CD4-positive, alpha-beta T cell treated with Interleukin-12 subunit alpha and Interleukin-12 subunit beta, for 1 hour (primary cell): Measurements from ENCODE around the gene SLC38A4.

Source experiments
- DNase-seq: peaks from one replicate; pipeline ENCODE4 v3.0.0-alpha.2; 2020

Gene SLC38A4

DNA sequence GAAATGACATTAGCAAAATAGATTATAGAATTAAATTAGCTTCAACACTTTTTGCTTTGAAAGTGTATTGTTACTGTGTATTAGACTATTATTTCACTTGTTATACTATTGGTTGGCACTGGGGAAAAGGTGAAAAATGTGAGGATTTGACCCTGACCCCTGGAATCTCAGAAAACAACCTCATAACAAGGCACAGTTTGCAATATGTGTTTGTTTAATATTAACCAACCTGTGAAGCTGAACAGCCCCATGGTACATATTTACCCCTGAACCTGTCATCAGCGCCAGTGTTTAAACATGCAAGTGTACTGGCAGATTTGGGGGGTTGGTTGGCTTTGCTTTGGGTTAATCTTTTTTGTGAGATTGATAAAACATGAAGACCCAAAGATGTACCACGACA lies 11.7 kb downstream of the SLC38A4 start:
- DNase-seq: no peak

GRCh38 chr12:46811185-46811584 lies 14.6 kb downstream of the SLC38A4 start:
- no peak for DNase-seq

- no peak for DNase-seq
Observed at GRCh38 chr12:46808955-46809697, 16.7 kb downstream of the SLC38A4 start.

GRCh38 chr12:46808317-46808716 lies 17.5 kb downstream of the SLC38A4 start:
- DNase-seq: no peak

GRCh38 chr12:46804054-46804453 lies 21.7 kb downstream of the SLC38A4 start:
- no peak for DNase-seq

- DNase-seq: no peak
Observed at GRCh38 chr12:46803517-46803916, 22.3 kb downstream of the SLC38A4 start.

DNA sequence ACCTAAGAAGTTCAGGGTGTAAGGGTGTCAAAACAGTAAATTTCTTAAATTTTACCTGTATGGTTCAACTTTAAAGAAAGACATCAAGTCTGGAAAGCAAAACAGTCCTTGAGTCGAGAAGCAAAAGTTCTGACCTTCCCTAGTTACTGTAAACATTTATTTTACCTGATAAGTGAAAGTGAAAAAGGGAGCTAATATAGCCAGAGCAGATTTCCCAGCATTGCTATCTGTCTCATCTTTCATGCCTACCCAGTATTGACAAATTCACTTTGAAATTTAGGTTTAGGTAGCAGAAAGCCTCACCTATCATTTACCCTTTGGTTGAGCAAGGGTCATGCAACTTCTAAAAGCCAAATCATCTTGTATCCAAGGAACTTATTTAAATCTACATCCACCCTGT lies 24.5 kb downstream of the SLC38A4 start:
- DNase-seq: no peak

GRCh38 chr12:46800160-46800559 lies 25.6 kb downstream of the SLC38A4 start:
- no peak for DNase-seq

DNA sequence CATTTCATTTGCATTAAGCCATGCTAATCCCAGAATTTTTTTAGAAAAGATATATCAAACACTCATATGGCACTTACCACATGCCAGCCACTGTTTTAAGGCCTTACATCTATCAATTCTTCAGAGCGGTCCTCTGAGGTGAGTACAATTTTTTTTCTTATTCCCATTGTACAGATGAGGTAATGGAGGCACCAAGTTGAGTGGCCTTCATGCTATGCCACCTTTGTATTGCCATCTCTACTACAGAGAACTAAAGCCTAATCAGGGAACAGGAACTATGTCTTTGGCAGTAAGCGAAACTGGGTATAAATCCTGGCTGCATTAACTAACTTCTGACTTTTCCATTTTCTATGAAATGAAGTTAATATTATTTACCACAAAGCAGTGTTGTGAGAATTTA lies 27.1 kb downstream of the SLC38A4 start:
- DNase-seq: no peak

DNA sequence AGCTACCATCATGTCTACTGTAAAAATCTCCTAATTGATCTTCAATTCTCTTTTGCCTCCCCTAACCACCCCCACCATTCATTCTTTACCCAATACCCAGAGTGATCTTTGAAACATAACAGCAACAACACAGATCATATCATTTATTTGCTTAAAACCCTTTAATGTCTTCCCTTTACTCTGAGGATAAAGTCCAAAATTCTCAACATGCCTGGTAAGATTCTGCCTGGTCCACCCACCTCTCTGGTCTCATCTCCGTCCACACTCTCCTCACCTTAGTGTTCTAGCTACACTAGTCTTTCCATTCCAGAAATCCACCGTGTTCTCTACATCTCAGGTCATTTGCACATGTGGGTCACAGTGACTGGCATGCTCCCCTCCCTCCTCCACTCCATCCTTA lies 27.7 kb downstream of the SLC38A4 start:
- DNase-seq: no peak

DNA sequence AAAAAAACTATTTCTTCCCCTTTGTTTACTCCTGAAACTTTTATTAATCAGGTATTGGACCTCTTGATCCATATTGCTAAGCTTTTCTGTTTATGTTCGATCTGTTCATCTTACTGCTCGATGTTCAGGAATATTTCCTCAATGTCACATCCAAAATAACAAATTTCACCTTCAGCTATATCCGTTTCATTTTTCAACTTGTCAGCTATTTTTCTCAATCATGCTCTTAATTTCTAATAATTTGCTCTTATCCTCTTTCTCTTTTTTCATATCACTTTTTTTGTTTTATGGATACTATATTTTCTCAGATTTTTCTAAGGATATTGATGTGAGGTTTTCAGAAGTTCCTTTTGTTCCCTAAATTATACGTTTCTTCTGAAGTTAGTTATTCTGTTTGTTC lies 29.8 kb downstream of the SLC38A4 start:
- no peak for DNase-seq

GRCh38 chr12:46794593-46795190 lies 31.1 kb downstream of the SLC38A4 start:
- no peak for DNase-seq

DNA sequence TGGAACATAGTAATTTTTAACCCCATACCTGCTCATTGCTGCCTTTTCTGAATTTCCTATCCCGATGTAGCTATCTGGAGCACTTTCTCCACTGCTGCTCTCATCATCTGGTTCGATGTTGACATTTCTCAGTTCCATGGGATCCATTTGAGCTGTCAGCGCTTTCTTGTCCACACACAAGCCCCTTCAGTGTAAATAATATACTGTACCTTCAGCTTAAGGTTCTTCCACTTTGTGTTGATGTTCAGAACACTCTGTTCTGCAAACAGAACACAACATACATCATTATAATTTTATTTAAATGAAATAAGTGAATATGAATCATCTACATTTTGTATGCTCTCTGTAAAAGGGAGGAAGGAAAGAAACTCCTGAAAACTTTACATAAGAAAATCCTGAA lies 32.9 kb downstream of the SLC38A4 start:
- no peak for DNase-seq

DNA sequence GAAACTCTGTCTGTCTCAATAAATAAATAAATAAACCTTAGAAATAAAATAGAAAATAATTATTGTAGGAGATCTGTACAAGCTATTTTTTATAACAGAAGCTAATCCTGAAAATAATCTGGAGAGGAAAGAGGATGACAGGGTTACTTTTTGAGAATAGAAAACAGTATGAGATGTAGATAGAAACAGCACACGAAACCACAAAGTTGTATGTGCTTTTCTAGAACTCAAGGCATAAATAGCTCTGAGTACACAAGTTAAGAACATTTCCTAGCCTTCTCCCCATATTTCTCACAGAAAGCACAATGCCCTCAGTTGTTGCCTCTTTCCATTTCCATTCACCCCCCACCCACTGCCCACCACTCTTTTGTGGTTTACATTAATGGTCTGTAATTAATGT lies 35.7 kb downstream of the SLC38A4 start:
- no peak for DNase-seq

DNA sequence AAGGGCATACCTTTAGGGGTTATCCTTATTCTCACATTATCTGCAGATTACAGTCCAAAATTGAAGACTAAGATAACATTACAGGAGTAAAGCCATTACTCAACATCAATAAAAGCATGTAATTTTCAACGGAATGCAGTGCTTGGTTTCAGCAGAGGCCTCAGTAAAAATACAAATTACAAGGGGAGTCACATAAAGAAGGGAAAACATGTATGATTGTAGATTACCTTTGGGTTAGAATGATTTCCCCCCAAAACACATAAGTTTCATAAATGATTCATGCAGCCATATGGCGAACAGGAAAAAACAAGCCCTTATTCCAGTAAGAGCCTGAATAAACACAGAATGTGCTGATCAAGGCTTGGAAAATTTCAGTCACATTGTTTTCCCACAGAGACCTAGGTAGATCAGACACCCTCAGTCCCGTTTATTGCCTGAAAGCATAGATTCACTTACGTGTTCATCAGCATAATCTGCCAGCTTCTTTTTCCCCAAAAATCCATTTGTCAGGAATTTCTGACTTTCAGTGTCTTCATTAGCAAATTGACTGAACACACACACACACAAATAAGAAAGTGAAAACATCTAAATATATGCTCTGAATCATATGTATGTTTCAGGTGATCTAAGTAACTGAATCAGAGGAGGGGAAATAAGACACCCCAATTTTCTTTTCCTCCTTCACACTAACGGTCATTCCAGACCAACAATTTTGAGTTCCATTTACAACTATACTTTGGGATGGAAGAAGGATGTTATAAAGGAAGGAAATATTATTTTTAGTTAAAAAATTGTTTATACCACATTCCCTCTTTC lies 37.5 kb downstream of the SLC38A4 start:
- DNase-seq: no peak

- no peak for DNase-seq
Observed at GRCh38 chr12:46787496-46788055, 38.2 kb downstream of the SLC38A4 start.

GRCh38 chr12:46786774-46787173 lies 39.0 kb downstream of the SLC38A4 start:
- DNase-seq: no peak

- no peak for DNase-seq
Observed at GRCh38 chr12:46785382-46785781, 40.4 kb downstream of the SLC38A4 start.

GRCh38 chr12:46783871-46784270 lies 41.9 kb downstream of the SLC38A4 start:
- no peak for DNase-seq

GRCh38 chr12:46779879-46780278 lies 45.9 kb downstream of the SLC38A4 start:
- DNase-seq: no peak

DNA sequence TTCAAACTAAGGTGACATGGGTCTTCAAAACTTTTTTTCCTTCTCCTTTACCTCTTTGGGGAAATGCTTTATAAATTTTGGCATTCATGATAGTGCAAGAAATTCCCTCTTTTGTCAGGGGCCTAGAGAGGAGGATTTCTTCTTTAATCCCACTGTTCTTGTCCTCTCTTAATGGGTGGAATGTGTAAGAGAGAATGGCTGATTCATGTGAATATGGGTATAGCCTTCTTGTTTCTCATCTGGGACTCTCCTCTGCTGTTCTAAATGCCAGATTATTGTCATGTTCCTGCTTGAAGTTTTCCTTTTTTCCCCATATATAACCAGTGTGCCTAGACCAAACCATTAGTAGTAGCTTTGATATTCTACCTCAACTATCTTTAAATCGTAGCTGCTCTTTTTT lies 46.7 kb downstream of the SLC38A4 start:
- DNase-seq: no peak

DNA sequence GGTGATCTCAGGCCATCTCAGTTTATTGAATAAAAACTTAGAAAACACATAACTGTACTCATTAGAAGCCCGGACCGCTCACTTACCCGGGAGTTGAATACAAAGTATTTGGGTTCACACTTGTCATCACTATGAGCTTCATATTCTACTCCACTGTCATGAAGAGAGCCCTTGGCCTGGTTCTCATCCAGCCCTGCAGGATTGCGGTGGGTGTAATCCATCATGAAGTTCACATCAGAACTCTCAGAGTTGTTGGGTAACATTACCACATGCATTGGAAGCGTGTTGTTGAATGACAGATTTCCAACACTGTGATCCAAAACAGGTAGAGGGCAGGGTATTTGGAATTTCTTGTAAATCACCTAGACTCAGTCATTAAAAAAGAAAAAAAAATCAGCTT lies 47.4 kb downstream of the SLC38A4 start:
- no peak for DNase-seq

DNA sequence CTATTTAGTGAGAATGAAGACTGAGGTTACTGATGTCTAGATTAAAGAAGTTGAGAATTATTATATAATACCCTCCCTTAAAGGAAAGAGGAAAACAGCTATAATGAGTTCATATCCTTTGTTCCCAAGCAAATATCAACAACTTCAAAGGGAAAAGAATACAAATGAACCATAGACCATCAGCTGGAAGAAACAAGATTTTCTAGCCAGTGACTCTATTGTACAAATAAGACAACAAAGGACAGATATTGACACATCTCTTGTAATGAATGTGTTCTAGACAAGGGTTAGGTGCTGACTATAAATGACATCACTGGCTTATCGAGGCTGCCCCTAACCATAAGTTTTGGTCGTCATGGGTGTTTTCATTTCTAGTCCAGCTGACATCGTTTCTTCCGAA lies 48.2 kb downstream of the SLC38A4 start:
- DNase-seq: no peak

GRCh38 chr12:46775796-46776195 lies 50.0 kb downstream of the SLC38A4 start:
- DNase-seq: no peak
